ENCODE measurements around the gene F11.
"Not testable (repeated sequence)": the region's sequence is repeated elsewhere in the genome, so short reads cannot be mapped to it uniquely, and the experiment has no call there.

The F11 gene

DNA sequence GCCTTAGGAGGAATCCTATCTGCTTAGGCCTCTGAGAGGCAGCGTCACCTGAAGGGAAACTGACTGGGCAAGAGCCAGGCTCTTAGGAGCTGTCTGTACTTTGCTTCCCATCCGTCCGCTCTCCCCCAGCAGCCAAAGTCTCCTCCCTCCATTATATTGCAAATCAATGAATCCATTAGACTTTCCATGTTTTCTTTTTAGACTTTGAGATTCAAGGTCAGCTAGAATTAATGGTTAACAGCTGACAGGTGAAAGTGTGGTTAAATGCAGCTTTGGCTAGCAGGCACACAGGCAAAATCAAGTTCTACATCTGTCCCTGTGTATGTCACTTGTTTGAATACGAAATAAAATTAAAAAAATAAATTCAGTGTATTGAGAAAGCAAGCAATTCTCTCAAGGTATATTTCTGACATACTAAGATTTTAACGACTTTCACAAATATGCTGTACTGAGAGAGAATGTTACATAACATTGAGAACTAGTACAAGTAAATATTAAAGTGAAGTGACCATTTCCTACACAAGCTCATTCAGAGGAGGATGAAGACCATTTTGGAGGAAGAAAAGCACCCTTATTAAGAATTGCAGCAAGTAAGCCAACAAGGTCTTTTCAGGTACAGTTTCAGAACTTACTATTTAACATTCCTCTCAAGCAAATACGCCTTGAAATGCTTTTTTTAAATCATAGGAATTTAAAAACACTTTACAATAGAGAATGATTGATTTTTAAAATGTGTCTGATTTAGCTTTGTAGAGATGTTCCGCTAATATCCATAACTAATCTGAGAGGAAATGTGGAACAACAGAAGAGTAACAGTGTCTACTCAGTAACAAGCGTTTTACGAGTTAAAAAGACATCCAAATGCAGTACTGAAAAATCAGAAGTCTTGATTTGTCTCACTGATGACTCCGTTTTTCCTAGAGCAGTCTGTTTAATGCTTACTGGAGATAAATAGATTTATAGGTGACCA is at the start of gene F11:
Gene F11 (plus strand): TSS at position 507 of the 970 bp plus-strand sequence. CDS start 948 bp downstream, outside the sequence.
- DNase-seq = no peak

DNA sequence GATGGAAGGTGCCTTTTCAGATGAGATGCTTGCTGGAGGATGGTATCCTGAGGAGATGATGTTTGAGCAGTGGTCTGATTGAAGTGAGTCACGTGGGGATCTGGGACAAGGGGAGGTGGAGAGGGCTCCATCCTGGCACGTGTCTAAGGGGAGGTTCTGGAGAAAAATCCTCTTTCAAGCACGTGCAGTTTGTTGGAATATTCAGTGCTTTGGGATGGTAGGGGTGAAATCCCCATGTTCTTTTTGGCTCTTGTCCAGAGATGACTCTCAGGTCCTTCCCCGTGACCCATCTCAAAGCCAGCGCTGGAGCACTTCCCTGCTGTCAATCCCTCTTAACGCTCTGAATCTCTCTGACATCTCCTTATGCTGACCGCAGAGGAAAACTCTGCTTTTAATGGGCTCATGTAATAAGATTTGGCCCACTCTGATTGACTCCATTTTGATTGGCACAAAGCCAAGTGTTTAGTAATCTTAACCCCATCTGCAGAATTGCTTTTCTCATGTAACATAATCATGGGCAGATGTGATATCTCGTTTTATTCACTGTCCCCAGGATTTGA is 49.4 kb upstream of the F11 start:
- peak; percentile 23 for DNase-seq

DNA sequence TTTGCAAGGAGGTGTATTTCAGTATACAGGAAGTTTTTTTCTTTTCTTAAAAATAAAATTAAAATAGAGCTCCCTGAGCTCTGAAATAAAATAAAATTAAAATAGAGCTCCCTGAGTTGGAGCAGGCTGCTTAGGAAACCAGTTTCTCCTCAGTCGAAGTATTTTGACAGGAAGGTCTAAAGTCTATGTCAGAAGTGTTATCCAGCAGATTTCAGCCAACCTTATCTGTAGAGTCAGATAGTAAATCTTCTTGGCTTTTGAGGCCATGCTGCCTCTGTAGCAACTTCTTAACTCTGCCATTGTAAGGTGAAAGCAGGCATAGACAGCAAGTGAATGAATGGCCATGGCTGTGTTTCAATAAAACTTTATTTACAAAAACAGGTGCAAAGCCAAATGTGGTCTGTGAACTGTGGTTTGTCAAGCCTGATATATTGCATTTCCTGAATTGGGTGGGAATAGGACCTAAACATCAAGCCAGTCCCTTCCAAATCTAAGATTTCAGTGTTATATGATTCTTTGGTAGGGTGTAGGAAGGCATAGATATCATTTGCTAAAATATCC is 48.2 kb upstream of the F11 start:
- no peak for DNase-seq

DNA sequence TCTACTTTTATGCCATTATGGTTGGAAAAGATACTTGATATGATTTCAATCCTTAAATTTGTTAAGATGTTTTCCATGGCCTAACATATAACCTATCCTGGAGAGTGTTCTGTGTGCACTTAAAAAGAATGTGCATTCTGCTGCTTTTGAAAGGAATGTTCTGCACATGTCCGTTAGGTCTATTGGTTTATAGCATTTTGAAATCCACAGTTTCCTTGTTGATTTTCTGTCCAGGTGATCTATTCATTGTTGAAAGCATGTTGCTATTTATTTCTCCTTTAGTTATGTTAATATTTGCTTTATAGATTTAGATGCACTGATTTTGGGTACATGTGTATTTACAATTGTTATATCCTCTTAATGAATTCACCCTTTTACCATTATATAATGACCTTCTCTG is 44.4 kb upstream of the F11 start:
- DNase-seq = no peak

DNA sequence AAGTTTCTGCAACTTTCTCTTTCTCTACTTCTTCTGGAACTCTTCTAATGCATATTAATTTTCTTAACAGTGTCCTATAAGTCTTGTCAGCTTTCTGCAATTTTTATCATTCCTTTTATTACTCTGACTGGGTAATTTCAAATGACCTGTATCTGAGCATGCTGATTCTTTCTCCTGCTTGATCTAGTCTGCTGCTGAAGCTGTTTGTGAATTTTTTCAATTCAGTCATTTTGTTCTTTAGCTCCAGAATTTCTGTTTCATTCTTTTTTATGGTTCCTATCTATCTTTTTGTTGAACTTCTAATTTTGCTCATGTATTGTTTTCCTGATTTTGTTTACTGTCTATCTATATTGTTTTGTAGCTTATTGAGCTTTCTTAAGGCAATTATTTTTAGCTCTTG is 40.1 kb upstream of the F11 start:
- DNase-seq = no peak

DNA sequence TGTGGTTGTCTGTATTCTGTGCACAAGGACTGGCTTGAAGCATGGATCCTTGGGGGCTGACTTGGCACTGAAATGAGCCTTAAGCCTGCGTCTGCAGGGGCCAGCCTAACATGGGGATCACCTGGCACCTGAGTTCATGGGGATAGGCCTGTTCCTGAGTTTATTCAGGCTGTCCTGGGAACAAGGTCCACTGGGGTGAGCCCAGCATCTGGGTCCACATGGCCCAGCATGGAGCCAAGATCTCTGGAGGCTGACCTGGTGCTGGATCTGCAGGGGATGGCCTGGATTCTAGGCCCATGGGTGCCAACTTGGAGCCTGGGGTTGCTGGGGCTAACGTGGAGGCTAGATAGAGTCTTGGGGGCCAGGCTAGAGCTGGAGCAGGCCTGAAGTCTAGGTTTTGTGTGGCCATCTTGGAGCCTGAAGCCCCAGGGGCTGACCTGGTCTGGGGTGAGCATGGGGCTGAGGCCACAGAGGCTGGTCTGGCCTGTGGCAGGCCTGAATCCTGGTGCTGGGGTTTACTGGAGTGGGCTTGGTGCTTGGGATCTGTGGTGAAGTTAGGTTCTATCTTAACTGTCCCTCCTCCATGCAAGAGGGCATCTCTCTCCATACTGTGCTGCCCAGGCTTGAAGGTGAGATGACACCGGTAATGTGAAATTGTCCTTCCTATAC is 39.3 kb upstream of the F11 start:
- DNase-seq = no peak

DNA sequence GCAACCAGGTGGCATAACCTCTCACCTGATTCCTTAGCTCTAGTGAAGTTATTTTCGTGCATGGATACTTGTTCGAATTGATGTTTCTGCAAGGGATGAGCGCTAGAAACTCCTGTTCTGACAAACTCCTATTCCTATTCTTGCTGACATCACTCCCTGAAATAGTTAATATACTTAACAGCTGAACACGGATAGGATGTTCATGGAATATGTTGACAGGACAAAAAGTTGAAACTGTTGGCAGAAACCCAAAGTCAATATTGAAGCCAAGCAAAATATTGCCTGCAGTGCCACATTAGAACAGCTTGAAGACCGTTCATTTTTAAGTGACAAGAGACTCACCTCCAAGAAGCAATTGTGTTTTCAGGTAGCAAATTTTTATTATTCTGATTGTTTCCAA is 38.8 kb upstream of the F11 start, which contains the start of gene KLKB1:
Gene KLKB1 (plus strand): TSS at position 287 of the 400 bp plus-strand sequence. CDS start 689 bp downstream, outside the sequence.
- DNase-seq = no peak

DNA sequence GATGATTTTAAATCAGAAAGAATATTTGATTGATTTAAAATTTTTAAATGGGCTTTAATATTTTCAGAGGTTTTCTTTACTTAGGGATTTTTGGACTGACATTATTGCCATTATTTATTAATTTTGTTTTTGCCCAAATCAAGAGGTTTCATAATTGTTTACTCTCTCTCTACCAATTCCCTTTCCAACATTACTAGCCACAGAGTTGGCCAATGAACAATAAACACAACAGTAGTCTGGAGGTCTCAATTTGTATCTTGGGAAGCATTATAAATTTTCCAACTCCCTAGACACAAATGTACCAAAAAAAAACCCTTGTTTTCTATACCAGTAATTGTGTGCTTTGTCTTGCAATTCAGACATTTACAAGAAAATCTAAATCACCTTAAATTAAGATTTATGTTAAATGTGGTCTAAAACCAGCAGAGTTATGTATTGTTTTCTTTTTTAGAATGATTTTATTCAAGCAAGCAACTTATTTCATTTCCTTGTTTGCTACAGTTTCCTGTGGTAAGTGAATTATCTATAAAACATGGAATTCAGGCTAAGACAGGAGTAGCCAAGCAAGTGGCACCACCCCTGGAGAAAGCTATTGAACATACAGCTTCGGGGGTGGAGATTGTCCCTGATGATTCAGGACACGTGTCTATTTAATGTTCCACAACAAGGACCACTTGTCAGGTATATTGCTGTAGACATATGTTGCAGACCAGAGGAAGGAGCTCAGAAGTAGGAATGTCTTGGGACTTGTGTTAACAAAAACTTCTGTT is 38.1 kb upstream of the F11 start:
- DNase-seq = no peak

DNA sequence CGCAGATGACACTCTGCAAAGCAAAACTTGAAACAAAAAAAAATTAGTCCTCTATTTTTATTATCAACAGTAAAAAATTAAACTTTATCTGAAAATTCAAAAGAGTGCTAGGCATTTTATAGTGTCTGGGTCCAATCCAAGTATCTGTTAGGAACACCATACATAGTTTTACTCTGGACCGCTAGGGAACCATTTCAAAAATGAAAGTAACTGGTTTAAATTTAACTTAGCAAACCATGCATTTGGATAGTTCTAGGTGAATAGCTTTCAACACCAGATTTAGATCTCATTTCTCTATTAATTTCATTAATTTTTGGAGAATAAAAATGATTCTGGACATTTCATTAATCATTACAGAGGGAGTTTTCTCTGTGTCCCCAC is 37.5 kb upstream of the F11 start:
- no peak for DNase-seq

DNA sequence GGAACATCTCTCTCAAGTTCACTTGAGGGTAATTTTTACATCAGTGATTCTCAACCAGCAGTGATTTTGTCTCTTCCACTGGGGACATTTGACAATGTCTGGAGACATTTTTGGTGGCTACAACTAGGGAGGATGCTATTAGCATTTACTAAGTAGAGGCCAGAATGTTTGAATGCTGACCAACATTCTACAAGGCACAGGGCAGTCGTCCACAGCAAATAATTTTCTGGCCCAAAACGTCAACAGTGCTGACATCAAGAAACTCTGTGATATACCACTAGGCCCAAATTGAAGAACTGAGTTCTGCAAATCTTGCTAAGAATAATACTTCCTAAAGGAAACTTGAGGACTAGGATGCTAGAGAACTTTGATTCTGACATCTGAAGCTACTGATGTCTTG is 31.6 kb upstream of the F11 start:
- DNase-seq = no peak

DNA sequence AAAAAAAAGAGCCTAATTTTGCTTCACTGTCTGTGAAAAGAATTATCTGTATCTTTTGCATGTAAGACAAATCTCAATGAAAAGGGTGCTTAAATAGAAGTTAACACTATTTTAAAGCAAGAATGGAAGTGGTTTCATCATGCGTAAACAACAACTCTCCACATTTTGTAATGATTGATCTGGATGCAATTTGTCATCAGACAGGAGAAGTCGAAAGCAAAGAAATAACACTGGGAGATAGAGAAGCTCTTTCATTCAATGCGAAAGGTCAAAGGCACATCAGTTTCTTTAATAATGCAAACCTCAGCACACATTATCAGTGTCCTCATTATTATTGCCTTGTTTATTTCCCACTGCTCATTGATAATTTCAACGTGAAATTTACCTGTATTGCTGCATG is 29.9 kb upstream of the F11 start:
- no peak for DNase-seq

DNA sequence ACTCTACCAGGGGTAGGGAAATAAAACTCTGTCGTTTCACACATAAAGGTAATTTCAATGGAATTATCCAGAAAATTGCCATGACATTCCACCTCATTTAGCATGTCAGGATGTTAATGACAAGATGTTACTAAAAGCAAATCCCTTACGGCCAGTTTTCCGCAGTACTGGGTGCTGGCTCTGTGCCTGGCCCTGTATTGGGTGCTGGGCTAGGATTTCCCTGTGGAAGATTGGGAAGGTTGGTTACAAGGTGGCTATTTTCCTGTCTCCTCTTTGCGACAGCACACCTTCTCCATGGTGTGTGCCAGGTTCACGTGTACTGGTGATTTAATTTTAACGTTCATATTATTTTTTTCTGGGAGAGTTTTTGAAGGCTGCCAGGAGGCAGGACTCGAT is 25.5 kb upstream of the F11 start:
- no peak for DNase-seq

DNA sequence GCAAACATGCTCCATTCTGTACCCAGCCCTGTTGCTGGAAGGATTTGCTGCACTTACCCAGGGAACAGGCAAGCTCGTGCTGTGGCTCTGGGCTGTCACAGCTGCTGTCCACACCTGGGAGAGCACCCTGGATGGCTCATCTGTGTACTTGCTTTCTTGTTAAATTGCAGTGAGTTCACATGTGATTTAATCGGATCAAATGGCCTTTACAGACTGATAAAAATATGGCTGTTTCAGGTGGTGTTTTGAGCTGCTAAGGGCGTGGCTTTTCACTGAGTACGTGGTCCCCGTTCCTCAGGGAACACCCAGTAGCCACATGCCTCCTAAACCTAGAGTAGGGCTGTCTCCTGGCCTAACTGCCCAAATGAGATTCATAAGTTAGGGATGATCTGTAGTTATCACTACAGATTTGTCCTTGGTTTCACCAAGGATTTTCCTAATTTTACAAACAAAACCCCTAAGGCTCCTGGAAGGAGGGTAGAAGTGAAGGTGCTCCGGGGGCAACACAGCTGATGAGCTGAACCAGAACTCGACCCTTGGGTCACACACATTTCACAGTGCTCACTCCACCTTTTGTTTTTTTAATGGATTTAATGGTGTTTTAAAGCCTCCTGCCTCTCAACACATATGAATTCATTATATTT is 25.0 kb upstream of the F11 start:
- DNase-seq = no peak

DNA sequence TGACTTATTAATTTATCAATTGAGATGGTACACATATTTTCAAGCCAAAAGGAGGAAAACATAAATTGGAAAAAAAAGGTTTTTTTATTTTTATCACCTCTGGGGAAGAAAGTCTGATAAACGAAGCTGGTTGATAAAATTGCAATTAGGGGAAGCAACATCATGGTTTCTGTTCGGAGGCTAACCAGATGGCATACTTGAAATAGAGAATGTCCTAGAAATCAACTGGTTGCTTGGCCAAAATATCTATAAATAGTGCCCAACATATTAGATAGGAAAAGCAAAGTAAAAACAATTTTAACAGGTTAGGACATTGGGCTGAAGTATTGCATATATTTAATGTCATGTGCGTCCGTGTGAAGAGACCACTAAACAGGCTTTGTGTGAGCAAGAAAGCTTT is 24.4 kb upstream of the F11 start:
- DNase-seq = no peak

DNA sequence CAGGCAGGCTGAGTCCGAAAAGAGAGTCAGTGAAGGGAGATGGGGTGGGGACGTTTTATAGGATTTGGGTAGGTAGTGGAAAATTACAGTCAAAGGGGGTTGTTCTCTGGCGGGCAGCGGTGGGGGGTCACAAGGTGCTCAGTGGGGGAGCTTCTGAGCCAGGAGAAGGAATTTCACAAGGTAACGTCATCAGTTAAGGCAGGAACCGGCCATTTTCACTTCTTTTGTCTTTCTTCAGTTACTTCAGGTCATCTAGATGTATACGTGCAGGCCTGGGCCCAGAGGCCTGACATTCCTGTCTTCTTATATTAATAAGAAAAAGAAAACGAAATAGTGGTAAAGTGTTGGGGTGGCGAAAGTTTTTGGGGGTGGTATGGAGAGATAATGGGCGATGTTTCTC is 24.0 kb upstream of the F11 start:
- not testable (repeated sequence) for DNase-seq

DNA sequence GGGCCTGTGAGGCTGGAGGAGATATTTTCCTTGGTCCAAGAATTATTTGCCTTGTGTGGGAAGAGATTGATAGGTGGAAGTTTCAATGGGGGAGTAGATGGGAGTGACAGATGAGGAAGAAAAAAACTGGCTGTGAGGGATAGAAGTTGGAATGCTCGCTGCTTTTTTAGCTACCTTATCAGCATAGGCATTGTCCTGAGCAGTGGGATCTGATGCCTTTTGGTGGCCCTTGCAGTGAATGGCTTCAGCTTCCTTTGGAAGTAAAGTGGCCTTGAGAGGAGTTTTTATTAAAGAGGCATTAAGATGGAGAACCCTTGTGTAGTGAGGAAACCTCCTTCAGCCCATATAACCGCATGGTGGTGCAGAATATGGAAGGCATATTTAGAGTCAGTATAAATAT is 22.7 kb upstream of the F11 start:
- DNase-seq = no peak

DNA sequence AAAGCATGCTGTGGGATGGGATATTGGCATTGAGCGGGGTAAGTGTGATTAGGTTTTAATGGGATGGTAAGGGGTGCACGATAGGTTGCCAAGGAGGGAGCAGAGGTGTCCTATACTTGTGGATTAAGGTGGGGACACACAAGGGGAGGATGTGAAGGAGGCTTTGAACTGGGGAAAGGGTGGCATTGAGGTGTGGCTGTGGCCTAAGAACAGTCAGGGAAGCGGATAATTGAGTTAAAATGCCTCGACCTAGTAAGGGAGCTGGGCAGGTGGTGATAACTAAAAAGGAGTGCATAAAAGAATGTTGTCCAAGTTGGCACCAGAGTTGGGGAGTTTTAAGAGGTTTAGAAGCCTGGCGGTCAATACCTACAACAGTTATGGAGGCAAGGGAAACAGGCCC is 21.2 kb upstream of the F11 start:
- DNase-seq = no peak

DNA sequence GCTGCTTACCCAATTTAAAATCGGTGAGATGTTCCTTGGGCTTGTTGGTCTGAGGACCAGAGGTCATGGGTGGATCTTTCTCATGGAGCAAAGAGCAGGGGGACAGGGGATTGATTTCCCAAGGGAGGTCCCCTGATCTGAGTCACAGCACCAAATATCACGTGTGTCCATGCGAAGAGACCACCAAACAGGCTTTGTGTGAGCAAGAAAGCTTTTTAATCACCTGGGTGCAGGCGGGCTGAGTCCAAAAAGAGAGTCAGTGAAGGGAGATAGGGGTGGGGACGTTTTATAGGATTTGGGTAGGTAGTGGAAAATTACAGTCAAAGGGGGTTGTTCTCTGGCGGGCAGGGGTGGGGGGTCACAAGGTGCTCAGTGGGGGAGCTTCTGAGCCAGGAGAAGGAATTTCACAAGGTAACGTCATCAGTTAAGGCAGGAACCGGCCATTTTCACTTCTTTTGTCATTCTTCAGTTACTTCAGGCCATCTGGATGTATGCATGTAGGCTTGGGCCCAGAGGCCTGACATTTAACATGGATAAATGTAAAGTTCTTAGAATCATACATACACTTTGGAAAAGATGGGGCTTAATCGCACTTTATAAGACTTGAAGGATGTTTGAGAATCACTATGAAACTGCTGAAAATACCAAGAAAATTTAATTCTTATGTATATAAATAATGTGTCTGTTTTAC is 18.8 kb upstream of the F11 start:
- DNase-seq = not testable (repeated sequence)

DNA sequence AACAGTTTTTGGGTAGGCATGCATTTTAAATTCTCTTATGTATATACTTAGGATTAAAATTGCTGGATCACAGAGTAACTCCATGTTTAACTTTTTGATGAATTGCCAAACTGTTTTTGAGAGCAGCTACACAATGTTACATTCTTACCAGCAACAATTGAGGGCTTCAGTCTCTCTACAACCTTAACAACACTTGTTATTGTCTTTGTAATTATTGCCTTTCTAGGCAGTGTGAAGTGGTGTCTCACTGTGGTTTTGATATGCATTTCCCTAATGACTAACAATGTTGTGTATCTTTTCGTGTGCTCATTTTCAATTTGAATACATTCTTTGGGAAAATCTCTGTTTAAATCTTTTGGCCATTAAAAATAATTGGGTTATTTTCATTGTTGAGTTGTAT is 17.3 kb upstream of the F11 start:
- no peak for DNase-seq

DNA sequence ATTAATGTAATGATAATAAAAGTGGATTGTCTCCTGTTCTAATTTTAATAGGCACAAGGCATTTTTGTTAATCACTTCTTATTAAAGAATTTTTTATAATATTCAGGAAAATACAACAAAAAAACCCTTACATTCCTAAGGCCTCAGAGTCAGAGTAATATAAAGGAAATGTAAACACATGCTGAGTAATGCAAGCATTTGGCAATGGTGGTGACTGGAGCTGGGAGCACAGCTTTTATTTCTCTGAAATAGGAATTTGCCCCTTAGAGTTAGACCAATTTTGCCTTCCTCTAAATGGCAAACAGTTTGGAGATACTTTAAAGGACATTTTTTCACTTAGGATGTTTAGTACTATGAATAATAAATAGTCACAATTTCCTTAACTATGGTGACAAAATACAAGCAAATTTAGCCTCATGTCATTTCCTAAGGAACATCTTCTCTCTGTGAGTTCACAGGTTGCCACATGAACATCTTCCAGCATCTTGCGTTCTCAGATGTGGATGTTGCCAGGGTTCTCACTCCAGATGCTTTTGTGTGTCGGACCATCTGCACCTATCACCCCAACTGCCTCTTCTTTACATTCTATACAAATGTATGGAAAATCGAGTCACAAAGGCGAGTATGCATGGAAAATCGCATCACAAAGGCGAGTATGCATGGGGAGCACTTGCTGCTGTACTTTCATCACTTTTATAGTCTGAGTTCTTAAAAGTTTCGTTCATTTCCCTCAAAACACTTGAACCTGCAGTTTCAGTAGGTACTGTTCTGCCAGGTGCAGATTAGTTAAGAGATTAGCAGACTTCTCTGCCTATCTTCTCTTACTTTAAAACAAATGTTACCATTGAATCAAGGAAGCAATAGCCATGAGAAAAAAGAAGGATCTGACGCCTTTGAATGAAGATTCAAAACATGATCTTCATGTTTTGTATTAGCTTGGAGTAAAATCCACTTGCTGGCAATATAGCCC is 15.9 kb upstream of the F11 start:
- peak; percentile 57 for DNase-seq
